ENCODE measurements around the gene MACC1. TPM values are rescaled to one million over a fixed set of nuclear protein-coding genes. Genes with fewer than 3 reads are reported as not detected.

The MACC1 gene
- total RNA-seq, 6 experiments from 2014 or later = not detected

DNA sequence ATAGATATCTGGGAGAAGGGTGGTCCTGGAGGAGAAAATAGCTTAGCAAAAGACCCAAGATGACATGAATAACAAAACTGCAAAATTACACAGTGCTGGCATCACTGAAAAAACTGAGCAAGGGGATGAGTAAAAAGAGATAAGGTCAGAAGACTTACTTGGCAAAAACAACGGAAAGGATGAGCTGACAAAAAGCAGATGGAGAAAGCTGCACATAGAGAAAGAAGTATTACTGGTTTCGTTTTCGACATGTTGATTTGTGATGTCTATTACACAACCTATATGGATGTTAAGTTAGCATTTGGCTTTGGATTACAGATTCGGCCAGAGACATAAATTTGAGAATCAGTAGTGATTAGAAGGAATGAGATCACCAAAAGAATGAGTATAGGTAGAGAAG lies 132.1 kb downstream of the MACC1 start:
- no peaks in the 10 kb centered on the region for H3K36me3 Mint-ChIP-seq (ENCODE audit: low read depth)
- no peak overlapping the region for H3K4me3 Mint-ChIP-seq
- no peak overlapping the region for H3K27ac Mint-ChIP-seq
- H3K27me3 Mint-ChIP-seq (ENCODE audit: insufficient read depth) = no peaks in the 10 kb centered on the region; the same call in 1 of the 2 replicates
- DNase-seq = no peak
- TF ChIP-seq, protein P1, sequence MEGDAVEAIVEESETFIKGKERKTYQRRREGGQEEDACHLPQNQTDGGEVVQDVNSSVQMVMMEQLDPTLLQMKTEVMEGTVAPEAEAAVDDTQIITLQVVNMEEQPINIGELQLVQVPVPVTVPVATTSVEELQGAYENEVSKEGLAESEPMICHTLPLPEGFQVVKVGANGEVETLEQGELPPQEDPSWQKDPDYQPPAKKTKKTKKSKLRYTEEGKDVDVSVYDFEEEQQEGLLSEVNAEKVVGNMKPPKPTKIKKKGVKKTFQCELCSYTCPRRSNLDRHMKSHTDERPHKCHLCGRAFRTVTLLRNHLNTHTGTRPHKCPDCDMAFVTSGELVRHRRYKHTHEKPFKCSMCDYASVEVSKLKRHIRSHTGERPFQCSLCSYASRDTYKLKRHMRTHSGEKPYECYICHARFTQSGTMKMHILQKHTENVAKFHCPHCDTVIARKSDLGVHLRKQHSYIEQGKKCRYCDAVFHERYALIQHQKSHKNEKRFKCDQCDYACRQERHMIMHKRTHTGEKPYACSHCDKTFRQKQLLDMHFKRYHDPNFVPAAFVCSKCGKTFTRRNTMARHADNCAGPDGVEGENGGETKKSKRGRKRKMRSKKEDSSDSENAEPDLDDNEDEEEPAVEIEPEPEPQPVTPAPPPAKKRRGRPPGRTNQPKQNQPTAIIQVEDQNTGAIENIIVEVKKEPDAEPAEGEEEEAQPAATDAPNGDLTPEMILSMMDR (IDR thresholded peaks at IDR 0.05) = no peak
- H3K4me1 Mint-ChIP-seq (ENCODE audit: low read depth) = no peaks in the 10 kb centered on the region
- H3K9me3 Mint-ChIP-seq = peaks cover 38% of the 10 kb centered on the region

Other genes starting within 250 kb of the MACC1 start
- gene ITGB8, start 113.5 kb upstream of the MACC1 start, total RNA-seq (2021; fragmentation: NEBNext Ultra II Directional; extraction: Animal tissue kit (Norgen Biotek cat#: 25700)) = not detected

Measured in HFFc6 (cell line).